ENCODE data around the gene LRRN2.
A peak's percentile ranks its signal among the peaks of the same experiment; 100 is the strongest.
"Not testable (repeated sequence)": the region's sequence is repeated elsewhere in the genome, so short reads cannot be mapped to it uniquely, and the experiment has no call there.

Gene LRRN2

GRCh38 chr1:204658295-204658694 lies 27.2 kb downstream of the LRRN2 start:
- DNase-seq, result no peak

GRCh38 chr1:204653590-204654340 lies 31.8 kb downstream of the LRRN2 start:
- DNase-seq, result no peak

DNA sequence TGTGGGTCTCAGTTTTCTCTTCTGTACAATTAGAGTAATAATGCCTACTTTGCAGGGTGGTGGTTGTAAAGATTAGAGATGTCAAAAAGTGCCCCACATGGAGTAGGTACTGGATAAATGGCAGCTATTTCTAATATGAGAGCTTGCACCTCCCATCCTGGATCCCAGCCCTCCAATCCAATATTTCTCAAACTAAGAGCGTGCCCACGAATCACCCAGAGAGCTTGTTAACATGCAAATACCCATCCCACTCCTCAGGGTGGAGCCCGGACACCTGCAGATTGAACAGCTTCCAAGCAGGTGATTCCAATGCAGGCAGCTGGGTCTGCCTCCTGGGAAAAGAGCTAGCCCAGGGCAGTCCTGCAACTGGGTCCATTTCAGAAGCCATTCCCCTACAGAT lies 33.0 kb downstream of the LRRN2 start:
- no peak for DNase-seq

DNA sequence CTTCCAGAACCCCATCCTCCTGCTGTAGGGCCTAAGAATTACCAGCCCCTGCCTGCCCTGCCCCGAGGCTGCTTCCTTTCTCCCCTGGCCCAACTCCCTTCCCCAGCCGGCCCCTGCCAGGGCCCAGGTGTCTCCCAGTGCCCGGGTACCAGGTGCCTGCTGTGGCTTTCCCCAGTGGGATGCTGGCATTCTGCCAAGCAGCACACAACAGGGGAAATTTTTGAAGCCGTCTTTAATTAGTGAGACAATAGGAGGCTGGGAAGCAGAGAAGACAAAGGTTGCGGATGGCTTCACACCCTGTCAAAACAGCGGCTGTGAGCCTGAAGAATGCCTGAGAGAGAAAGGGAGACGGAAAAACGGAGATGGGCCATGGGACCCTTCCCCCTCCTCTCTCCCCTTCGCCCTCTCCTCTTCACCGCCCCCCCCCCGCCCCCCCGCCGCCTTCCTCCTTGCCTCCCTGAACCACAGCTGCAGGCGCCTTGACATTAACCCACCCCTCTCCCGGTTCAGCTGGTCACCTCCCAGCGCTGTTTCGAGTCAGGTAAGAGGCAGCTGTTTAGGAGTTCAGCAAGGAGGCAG lies 33.6 kb downstream of the LRRN2 start:
- no peak for DNase-seq

DNA sequence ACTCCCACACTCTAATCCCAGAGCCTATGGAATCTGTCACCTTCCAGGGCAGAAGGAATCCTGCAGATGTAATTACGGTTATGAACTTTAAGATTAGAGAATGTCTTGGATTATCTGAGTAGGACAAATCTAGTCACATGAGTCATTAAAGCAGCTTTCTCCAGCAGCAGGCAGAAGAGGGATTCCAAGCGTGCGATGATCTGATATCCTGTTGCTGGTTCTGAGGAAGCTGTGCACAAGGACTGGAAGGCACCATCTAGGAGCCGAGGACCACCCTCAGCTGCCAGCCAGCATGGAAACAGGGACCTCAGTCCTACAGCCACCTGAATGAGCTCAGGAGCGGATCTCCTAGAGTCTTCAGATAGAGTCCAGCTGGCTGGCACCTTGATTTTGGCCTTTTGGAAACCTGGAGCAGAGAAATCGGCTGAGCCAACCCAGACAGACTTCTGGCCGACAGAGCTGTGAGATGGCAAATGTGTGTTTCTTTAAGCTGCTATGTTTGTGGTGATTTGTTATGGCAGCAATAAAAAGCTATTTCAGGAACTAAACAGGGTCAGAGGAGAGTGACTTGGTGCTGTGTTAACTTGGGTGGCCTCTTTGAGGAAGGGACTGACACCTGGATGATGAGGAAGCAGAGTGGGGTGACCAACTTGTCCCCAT lies 34.5 kb downstream of the LRRN2 start:
- DNase-seq, result no peak

DNA sequence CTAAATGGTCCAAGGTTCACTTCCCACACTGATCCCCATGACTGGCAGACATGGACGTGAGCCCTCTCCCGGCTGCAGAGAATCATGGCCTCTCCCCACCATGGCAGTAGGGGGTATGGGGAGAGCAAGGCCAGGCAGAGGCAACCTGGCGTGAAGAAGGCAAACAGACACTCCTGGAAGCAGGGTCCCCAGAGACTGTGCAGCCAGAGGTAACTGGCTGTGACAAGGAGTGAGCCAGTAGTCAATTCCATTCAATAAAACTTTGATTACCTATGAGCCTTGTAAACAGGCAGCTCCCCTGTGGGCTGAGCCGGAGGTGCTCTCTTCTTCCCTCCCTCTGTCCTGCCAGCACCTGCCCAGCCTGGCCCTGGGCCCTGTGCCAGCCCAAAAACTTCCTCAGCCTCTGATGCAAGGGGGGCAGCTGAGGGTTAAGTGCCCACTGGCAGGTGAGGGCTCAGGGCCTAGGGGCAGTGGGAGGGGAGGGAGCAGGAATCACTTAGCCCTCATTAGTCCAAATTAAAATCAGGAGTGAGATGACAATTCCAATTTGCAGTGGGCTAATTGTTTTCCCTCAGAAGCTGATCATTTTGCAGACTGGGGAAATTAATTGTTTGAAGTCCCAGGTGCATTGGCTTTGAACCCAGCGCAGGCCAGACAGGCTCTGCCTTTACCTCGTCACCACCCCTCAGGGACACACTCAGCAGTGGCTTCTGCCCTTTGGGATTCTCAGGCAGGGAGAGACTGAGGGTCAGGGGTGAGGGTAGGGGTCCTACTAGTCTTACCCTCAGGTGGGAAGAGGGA lies 35.6 kb downstream of the LRRN2 start:
- DNase-seq, result no peak

DNA sequence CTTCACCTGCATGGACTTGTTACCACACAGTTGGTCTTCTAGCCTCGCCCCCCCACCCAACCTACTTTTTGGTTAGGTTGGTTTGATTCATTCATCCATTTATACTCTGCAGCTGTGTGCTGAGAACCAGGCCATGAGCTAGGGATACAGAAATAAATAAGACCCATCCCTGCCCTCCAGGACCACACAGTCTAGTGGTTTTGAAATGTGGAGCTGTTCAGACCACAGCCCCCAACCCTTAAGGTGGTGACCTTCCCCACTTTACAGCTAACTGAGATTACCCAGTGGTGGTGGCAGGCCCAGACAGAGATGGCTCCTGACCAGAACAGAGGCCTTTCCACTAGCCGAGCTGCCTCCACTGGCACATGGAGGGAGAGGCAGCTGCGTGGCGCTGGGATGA lies 37.0 kb downstream of the LRRN2 start:
- DNase-seq, result no peak

- DNase-seq, result no peak
Observed at GRCh38 chr1:204647805-204648153, 37.8 kb downstream of the LRRN2 start.

DNA sequence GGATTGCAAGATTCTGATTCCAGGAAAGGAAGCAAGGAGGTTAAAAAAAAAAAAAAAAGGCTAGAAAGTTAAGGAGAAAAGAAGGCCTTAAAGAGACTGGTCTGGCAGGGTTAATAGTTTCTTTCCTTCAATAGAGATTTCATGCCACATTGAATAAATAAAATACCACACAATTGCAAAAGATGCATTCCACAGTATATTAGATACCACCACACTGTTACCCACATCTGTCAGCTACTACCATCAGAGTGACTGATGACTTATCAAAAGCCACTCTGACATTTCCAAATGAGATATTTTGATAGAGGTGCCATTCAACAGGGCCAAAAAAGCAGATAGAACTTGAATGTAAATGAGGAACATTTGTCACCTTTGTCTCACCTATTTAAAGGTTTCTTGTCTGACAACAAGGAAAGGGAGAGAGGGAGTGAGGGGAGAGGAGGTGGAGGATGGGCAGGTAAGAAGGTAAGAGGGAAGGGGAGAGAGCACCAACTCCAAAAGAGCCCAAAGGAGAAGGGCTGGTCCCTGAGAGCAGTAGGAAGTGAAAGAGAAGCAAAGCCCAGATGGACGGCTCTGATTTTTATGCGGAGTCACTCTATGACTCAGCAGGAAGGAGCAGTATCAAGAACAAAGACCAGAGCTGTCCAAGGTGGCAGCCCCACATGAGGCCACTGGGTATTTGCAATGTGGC lies 38.3 kb downstream of the LRRN2 start:
- peak; percentile 23 for DNase-seq

DNA sequence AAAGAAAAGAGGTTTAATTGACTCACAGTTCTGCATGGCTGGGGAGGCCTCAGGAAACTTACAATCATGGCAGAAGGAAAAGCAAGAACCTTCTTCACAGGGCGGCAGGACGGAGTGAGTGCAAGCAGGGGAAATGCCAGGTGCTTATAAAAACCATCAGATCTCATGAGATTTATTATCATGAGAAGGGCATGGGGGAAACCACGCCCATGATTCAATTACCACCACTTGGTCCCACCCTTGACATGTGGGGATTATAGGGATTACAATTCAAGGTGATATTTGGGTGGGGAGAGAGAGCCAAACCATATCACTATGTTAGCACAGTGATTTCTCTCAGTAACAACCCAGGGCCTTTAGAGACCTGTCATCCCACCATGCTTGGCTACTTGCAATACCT lies 39.9 kb downstream of the LRRN2 start:
- DNase-seq, result no peak

DNA sequence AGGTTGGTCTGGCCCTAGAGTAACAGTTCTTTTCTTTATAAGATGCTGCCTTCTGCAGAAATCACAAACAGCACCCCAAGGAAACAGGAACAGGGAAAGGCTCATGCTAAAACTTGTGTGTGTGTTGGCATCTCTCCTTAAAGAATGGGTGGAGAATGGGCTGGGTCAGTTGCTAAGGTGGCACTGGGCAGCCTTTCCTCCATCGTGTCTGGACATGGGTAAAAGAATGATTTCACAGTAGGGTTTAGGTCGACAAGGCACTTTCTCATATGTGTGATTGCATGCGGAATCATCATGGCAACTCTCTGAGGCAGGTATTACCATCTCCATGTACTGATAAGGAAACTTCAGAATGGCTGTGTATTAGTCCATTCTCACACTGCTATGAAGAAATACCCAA lies 40.3 kb downstream of the LRRN2 start:
- DNase-seq, result no peak

DNA sequence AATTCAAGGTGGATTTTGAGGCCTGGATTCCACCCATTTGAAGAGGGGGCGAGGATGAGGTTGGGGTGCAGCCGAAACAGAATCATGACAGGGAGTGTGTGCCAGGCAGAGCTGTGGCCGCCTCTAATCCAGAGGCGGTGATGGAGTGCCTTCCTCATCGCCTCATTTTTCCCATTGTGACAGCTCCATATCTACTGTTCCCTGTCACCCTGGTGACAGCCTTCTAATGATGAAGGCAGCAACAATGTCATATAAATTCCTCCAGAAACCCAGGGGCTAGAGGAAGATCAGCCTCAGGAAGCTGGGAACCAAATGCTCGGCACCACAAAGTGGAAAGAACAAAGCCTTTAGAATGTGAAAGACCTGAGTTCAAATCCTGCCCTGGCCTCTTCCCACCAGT lies 42.0 kb downstream of the LRRN2 start:
- DNase-seq, result no peak

- DNase-seq, result no peak
Observed at GRCh38 chr1:204641936-204642335, 43.6 kb downstream of the LRRN2 start.

DNA sequence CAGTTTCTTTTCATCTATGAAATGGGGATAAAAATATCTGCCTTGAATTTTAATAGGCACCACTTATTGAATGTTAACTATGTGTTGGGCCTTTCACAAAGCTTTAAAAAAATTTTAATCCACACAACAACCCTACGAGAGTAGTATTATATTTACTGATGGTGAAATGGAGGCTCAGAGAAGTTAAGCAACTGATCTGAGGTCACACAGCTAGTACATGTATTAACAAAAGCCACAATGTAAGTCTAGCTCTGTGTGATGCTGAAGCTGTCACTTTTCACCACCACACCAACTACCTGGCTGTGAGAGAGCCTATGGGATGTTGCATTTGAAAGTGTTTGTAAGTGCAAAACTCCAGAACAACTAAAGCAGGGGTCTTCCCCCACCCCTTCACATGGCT lies 44.1 kb downstream of the LRRN2 start:
- DNase-seq, result no peak

- DNase-seq, result no peak
Observed at GRCh38 chr1:204640578-204640977, 45.0 kb downstream of the LRRN2 start.

DNA sequence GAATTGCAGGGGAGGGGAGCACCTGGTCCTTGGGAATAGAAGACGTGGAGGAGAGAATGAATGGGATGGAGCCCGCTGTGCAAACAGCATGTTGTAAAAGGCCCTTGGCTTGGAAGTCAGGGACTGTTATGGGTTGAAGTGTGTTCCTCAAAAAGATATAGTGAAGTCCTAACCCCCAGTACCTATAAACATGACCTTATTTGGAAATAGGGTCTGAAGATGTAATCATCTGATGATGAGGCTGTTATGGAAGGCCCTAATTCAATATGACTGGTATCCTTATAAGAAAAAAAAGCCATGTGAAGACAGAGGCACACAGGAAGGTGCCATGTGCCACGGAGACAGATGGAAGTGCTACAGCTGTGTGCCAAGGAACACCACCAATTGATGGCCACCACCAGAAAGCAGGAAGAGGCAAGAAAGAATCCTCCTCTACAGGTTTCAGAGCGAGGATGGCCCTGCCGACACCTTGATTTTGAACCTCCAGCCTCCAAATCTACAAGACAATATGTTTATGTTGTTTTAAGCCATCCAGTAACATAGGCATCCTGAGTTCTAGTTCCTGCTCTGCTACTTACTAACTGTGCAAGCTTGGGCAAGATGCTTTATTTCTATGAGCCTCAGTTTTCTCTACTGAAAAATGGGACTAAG lies 51.2 kb downstream of the LRRN2 start:
- DNase-seq, result no peak

GRCh38 chr1:204633665-204634064 lies 51.9 kb downstream of the LRRN2 start:
- no peak for DNase-seq

DNA sequence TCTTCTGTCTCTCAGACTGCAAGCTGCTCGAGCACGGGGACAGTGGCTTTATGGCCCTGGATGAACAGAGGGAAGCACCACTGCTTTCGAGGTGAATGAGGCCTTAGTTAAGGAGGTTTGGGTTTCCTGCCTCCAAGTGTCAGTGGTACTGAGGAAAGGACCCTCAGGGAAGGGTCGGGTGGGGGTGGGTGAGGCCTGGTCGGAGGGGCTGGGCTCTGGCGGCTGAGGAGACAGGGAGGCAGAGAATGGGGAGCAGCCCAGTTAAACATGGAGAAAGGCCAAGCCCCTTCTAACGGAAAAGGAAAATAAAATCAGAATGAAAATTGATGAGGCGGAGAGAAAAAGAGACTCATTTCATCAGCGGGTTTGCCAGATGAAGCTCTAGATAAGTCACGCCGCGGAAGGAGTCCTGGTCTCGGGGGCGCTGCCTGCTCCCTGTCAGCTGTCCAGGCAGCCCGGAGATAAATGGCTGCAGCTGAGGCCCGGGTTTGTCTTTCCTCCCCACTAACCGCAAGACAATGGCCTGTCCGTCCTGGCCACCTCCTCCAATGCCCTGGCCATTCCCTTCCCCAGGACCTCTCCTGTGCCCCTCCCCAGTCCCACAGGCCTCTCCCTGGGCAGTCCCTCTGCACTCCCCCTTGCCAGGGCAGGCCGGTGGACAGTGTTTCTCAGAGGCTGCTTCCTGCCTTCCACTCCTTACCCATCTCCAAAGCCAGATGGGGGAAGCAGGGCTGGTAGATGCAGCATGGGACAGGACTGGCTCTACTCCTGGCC lies 55.2 kb downstream of the LRRN2 start:
- DNase-seq, result no peak

DNA sequence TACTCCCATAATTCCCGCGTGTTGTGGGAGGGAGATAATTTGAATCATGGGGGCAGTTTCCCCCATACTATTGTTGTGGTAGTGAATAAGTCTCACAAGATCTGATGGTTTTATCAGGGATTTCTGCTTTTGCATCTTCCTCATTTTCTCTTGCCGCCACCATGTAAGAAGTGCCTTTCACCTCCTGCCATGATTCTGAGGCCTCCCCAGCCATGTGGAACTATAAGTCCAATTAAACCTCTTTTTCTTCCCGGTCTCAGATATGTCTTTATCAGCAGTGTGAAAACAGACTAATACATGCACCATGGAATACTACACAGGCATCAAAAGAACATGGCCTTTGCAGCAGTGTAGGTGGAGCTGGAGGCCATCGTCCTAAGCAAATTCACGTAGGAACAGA lies 56.1 kb downstream of the LRRN2 start:
- DNase-seq, result not testable (repeated sequence)

DNA sequence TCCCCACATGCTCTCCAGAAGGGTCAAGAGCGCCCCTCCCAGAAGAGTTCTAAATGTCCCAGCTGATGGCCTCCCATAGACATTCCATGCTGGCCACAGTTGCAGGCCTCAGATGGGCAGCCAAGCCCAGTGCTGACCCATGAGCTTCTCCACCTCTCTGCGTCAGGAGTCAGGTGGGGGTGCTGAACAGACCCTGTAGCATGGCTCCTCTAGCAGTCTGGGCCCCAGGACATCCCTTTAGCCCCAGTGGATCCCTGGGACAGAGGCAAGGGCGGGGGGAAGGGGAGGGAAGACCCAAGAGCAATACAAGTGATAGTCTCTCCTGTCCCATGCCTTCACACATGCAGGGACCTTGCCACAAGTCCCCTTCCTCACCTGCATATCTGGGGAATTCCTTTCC lies 56.7 kb downstream of the LRRN2 start:
- DNase-seq, result no peak

GRCh38 chr1:204627436-204627835 lies 58.1 kb downstream of the LRRN2 start:
- DNase-seq, result no peak

DNA sequence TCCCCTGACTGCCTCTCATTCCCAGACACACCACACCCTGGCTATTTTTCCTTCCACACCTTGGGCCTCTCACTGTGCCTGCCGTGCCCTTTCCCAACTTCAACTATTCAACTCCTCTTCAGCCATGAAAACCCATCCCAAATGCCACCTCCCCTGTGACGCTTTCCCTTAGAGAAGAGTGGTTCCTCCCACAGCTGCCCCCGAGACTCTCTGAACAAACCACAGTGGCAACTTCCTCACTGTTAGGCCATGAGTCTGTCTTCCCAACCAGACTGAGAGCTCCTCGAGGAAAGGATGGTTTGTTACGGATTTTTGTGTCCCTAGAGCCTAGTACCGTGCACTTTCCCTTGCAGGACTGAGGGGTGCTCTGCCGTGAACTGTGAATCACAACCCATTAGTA lies 59.2 kb downstream of the LRRN2 start:
- no peak for DNase-seq

Measured in activated CD4-positive, alpha-beta T cell treated with anti-CD3 and anti-CD28 coated beads for 48 hours (primary cell).